CD14-positive monocyte (primary cell): ENCODE results near the gene OSCP1. TPM values are rescaled to one million over a fixed set of nuclear protein-coding genes. Genes with fewer than 3 reads are reported as not detected.

ENCODE experiments used
- DNase-seq, 3 donors: peaks; one replicate each; pipeline ENCODE4 v3.0.0-alpha.2; 2011 to 2022
- H2AFZ ChIP-seq: 2 replicates; pipeline ENCODE4 v1.6.0; 2012; ENCODE audit warnings: mild to moderate bottlenecking, low read depth, low read length, inconsistent platforms; ENCODE audit not compliant: insufficient read depth, poor library complexity, severe bottlenecking
- H3K27ac ChIP-seq, 2 donors: 1 replicate in 1 of 2; 2 replicates in 1 of 2; pipeline ENCODE4 v1.5.1; 2012 to 2013; ENCODE audit warnings: low read length in 2 of 2, control low read depth in 1 of 2, inconsistent platforms in 1 of 2, low read depth in 1 of 2, mild to moderate bottlenecking in 1 of 2
- H3K27me3 ChIP-seq, 2 donors: one replicate each; pipeline versions ENCODE4 v1.6.0 to v1.6.1; 2011 to 2013; ENCODE audit warnings: low read length in 2 of 2; ENCODE audit not compliant: control insufficient read depth in 2 of 2, insufficient read depth in 2 of 2
- H3K36me3 ChIP-seq, 2 donors: replicated peaks in 1 of 2; 1 replicate in 1 of 2; 2 replicates in 1 of 2; pipeline versions ENCODE4 v1.5.1 to v1.6.1; 2012 to 2013; ENCODE audit warnings: low read length in 2 of 2, control low read depth in 1 of 2, inconsistent platforms in 1 of 2, mild to moderate bottlenecking in 1 of 2; ENCODE audit not compliant: insufficient read depth in 2 of 2, control insufficient read depth in 1 of 2
- H3K4me1 ChIP-seq, 2 donors: 1 replicate in 1 of 2; 2 replicates in 1 of 2; pipeline versions ENCODE4 v1.5.1 to v1.6.1; 2012 to 2013; ENCODE audit warnings: low read length in 2 of 2, control low read depth in 1 of 2, inconsistent platforms in 1 of 2, mild to moderate bottlenecking in 1 of 2, moderate library complexity in 1 of 2; ENCODE audit not compliant: insufficient read depth in 2 of 2, control insufficient read depth in 1 of 2
- H3K4me2 ChIP-seq: replicated peaks from 2 replicates; pipeline ENCODE3; 2012; ENCODE audit warnings: low read length, moderate library complexity, mild to moderate bottlenecking; ENCODE audit not compliant: poor library complexity, severe bottlenecking; ENCODE audit errors: extremely low read depth
- H3K4me3 ChIP-seq, 3 experiments: fragments of 200-600 bp in 1 of 3; sonication (generic) in 1 of 3; replicated peaks in 1 of 3; 1 replicate in 2 of 3; 2 replicates in 1 of 3; pipeline ENCODE4 v1.5.1; 2011 to 2013; ENCODE audit warnings: low read length in 3 of 3, mild to moderate bottlenecking in 3 of 3, control low read depth in 2 of 3, low read depth in 2 of 3, inconsistent platforms in 1 of 3, moderate library complexity in 1 of 3
- H3K79me2 ChIP-seq: 2 replicates; pipeline ENCODE4 v1.6.0; 2012; ENCODE audit warnings: mild to moderate bottlenecking, control low read depth, inconsistent platforms, low read length, moderate library complexity; ENCODE audit not compliant: insufficient read depth
- H3K9ac ChIP-seq: 2 replicates; pipeline ENCODE4 v1.6.0; 2017; ENCODE audit warnings: low read length, mild to moderate bottlenecking; ENCODE audit not compliant: insufficient read depth, poor library complexity, severe bottlenecking
- H3K9me3 ChIP-seq, 2 donors: replicated peaks in 1 of 2; 1 replicate in 1 of 2; 2 replicates in 1 of 2; pipeline versions ENCODE4 v1.5.1 to v1.6.1; 2012 to 2013; ENCODE audit warnings: low read length in 2 of 2, control low read depth in 1 of 2; ENCODE audit not compliant: control insufficient read depth in 1 of 2, insufficient read depth in 1 of 2
- H4K20me1 ChIP-seq: 2 replicates; pipeline ENCODE4 v1.6.0; 2012; ENCODE audit warnings: mild to moderate bottlenecking, low read length, control low read depth, moderate library complexity; ENCODE audit not compliant: insufficient read depth
- H3K27ac Mint-ChIP-seq, 7 donors: one replicate each; pipeline ENCODE4 v1.8.0; 2020; ENCODE audit warnings: mild to moderate bottlenecking in 7 of 7, mixed read lengths in 7 of 7, moderate library complexity in 6 of 7, inconsistent platforms in 2 of 7
- H3K27me3 Mint-ChIP-seq, 3 donors: one replicate each; pipeline ENCODE4 v1.8.0; 2021 to 2022; ENCODE audit warnings: low read depth in 3 of 3, mild to moderate bottlenecking in 3 of 3, mixed read lengths in 3 of 3, moderate library complexity in 3 of 3, inconsistent platforms in 1 of 3
- H3K36me3 Mint-ChIP-seq, 2 donors: one replicate each; pipeline ENCODE4 v1.8.0; 2020; ENCODE audit warnings: mixed read lengths in 2 of 2, inconsistent platforms in 1 of 2, mild to moderate bottlenecking in 1 of 2
- H3K4me1 Mint-ChIP-seq: one replicate; pipeline ENCODE4 v1.8.0; 2020; ENCODE audit warnings: mild to moderate bottlenecking, mixed read lengths
- H3K4me3 Mint-ChIP-seq, 2 donors: one replicate each; pipeline ENCODE4 v1.8.0; 2020; ENCODE audit warnings: mild to moderate bottlenecking in 2 of 2, mixed read lengths in 2 of 2, moderate library complexity in 1 of 2
- H3K9me3 Mint-ChIP-seq, 7 donors: one replicate each; pipeline ENCODE4 v1.8.0; 2020 to 2022; ENCODE audit warnings: mixed read lengths in 7 of 7, mild to moderate bottlenecking in 6 of 7, moderate library complexity in 6 of 7, inconsistent platforms in 2 of 7
- CTCF ChIP-seq: fragments of 200-600 bp; IDR thresholded peaks from one replicate; pipeline ENCODE4 v1.8.0; 2022; ENCODE audit warnings: antibody characterized with exemption, mild to moderate bottlenecking
- WGBS: methylation state at CpG from one replicate; pipeline ENCODE4 v1.1.5; 2013; ENCODE audit warnings: missing lambda C conversion rate; ENCODE audit not compliant: insufficient coverage; 5-methylcytosine and 5-hydroxymethylcytosine counted together
- intact Hi-C, 2 donors: fragments of 100-400 bp; cut with micrococcal nuclease; formaldehyde crosslinking; loops; one replicate each; pipeline versions ENCODE4 v1.15.0 to v1.15.1; 2023
- polyA plus RNA-seq, 3 donors: library from polyadenylated mRNA; depleted of rRNA in 1 of 3; unstranded in 2 of 3; stranded (reverse) in 1 of 3; fragments of 300-500 nt in 2 of 3; fragments of >200 nt in 1 of 3; fragmentation: Illumina TruSeq in 2 of 3; gene quantifications; 1 replicate in 2 of 3; 2 replicates in 1 of 3; pipeline ENCODE4 v1.2.3, GENCODE V29; 2012 to 2021

Gene OSCP1
- polyA plus RNA-seq, 3 donors: 0.12 to 0.82 TPM; not detected in 1

- no peak for TF ChIP-seq CTCF
- H3K27ac Mint-ChIP-seq: peak overlapping the region in 1 of 7 donors; percentile 42
- no peaks in the 10 kb centered on the region for H3K27me3 ChIP-seq
- peaks cover 4 to 5% of the 10 kb centered on the region in 2 donors for H3K4me1 ChIP-seq
- no peak overlapping the region for H3K27ac ChIP-seq
- H3K36me3 Mint-ChIP-seq: peaks cover 5 to 7% of the 10 kb centered on the region in 2 donors
- intact Hi-C loops: loop anchor here in 1 of 2 donors (2.0 kb wide), 1 partner anchor 75 kb away; no protein-coding TSS in a partner anchor
- no peak for DNase-seq
- no peak overlapping the region for H2AFZ ChIP-seq
- no peak overlapping the region for H3K9ac ChIP-seq
- no peaks in the 10 kb centered on the region for H3K27me3 Mint-ChIP-seq
- no peaks in the 10 kb centered on the region for H4K20me1 ChIP-seq
- no peak overlapping the region for H3K4me3 Mint-ChIP-seq
- WGBS: 100% methylated on average over 5 of the region's 9 CpGs
- peaks cover 8% of the 10 kb centered on the region for H3K4me1 Mint-ChIP-seq
- peaks cover 0 to 2% (median 0%) of the 10 kb centered on the region in 7 donors for H3K9me3 Mint-ChIP-seq
- H3K9me3 ChIP-seq: no peaks in the 10 kb centered on the region
- no peak overlapping the region for H3K4me3 ChIP-seq
- no peak overlapping the region for H3K4me2 ChIP-seq
- H3K79me2 ChIP-seq: no peaks in the 10 kb centered on the region
- H3K36me3 ChIP-seq: no peaks in the 10 kb centered on the region
Observed at GRCh38 chr1:36417931-36418330, 32.3 kb downstream of the OSCP1 start.

- H3K4me1 Mint-ChIP-seq: peaks cover 12% of the 10 kb centered on the region
- Histone ChIP-seq H3K4me3 (no peak overlapping the region), H3K4me2 (no peak overlapping the region), H2AFZ (no peak overlapping the region), H4K20me1 (no peaks in the 10 kb centered on the region), H3K4me1 (peaks cover 4 to 5% of the 10 kb centered on the region in 2 donors), H3K27me3 (no peaks in the 10 kb centered on the region), H3K36me3 (no peaks in the 10 kb centered on the region), H3K9me3 (no peaks in the 10 kb centered on the region), H3K79me2 (no peaks in the 10 kb centered on the region), H3K27ac (no peak overlapping the region), H3K9ac (no peak overlapping the region)
- DNase-seq: no peak
- WGBS: 100% methylated on average over 6 of the region's 15 CpGs
- no peak overlapping the region for H3K4me3 Mint-ChIP-seq
- peaks cover 7 to 11% of the 10 kb centered on the region in 2 donors for H3K36me3 Mint-ChIP-seq
- peaks cover 0 to 3% (median 0%) of the 10 kb centered on the region in 7 donors for H3K9me3 Mint-ChIP-seq
- H3K27ac Mint-ChIP-seq: no peak overlapping the region
- intact Hi-C loops: no loop called here
- peaks cover 0 to 3% (median 1%) of the 10 kb centered on the region in 3 donors for H3K27me3 Mint-ChIP-seq
- no peak for TF ChIP-seq CTCF
Observed at GRCh38 chr1:36415661-36416326, 34.5 kb downstream of the OSCP1 start.
